SK-N-MC (cell line): ENCODE data around the gene KRTAP1-1.
"Not testable (repeated sequence)": the region's sequence is repeated elsewhere in the genome, so short reads cannot be mapped to it uniquely, and the experiment has no call there.

Experiments
- DNase-seq: peaks from one replicate; pipeline ENCODE4 v3.0.0-alpha.2; 2011; ENCODE audit warnings: low read depth, low spot score
- H3K27ac ChIP-seq: fragments of 200-600 bp; sonication (generic); 2 replicates; pipeline ENCODE4 v1.5.1; 2016; ENCODE audit warnings: mixed run types
- H3K36me3 ChIP-seq: fragments of 200-600 bp; sonication (generic); 2 replicates; pipeline ENCODE4 v1.6.1; 2017; ENCODE audit warnings: antibody characterized with exemption, low read length, mixed read lengths; ENCODE audit not compliant: insufficient read depth
- H3K4me3 ChIP-seq: fragments of 200-600 bp; sonication (generic); 2 replicates; pipeline ENCODE4 v1.5.1; 2016
- H3K9ac ChIP-seq: fragments of 200-600 bp; sonication (generic); 2 replicates; pipeline ENCODE4 v1.8.0; 2017; ENCODE audit warnings: mixed run types, mixed read lengths; ENCODE audit not compliant: insufficient read length
- H3K9me3 ChIP-seq: fragments of 200-600 bp; sonication (generic); 2 replicates; pipeline ENCODE4 v1.6.1; 2017; ENCODE audit warnings: low read depth, mild to moderate bottlenecking, antibody characterized with exemption, low read length, moderate library complexity, mixed read lengths
- EZH2 ChIP-seq: fragments of 200-600 bp; sonication (generic); IDR thresholded peaks from one replicate; pipeline ENCODE4 v1.6.1; 2017; ENCODE audit warnings: antibody characterized with exemption
- FOXP2 ChIP-seq: optimal IDR thresholded peaks from 2 replicates; pipeline ENCODE3; 2011; ENCODE audit warnings: mild to moderate bottlenecking, moderate library complexity; ENCODE audit not compliant: insufficient read depth; ENCODE audit errors: extremely low read length, control extremely low read depth
- POLR2AphosphoS5 ChIP-seq: IDR thresholded peaks from 2 replicates; pipeline ENCODE4 v1.6.1; 2012; ENCODE audit warnings: mild to moderate bottlenecking, low read depth, low read length, borderline replicate concordance

Gene KRTAP1-1

GRCh38 chr17:41008811-41009210 is 32.4 kb downstream of the KRTAP1-1 start, which contains the start of gene KRTAP3-1:
KRTAP3-1 (minus strand) TSS chr17:41009128; CDS start chr17:41009074, 54 bp downstream.
- no peak for DNase-seq
- peak within 1 kb of the TSS; percentile 56; the same call in 1 of the 2 replicates for H3K27ac ChIP-seq

DNA sequence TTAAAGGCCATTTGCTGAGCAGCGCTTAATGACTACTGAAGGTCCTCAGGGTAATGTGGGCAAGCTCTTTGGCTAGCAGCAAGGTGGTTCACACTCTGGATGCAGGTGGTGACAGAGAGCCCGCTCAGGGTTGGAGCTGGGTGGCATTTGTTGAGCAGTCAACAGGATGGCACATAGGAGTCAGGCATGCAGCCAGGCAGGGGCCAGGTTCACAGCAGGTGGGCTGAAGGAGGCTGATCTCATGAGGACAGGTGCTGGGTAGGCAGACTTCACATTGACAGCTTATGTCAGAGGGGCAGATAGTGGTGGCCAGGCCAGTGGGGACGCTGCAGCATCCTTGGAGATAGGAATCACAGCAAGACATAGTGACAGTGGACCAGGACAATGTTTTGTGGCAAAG is 36.9 kb downstream of the KRTAP1-1 start:
- TF ChIP-seq EZH2: no peak
- no peak for TF ChIP-seq FOXP2
- TF ChIP-seq POLR2AphosphoS5: no peak
- no peaks in the 10 kb centered on the region for H3K36me3 ChIP-seq
- no peak overlapping the region for H3K27ac ChIP-seq
- H3K9me3 ChIP-seq: no peaks in the 10 kb centered on the region
- H3K9ac ChIP-seq: no peak overlapping the region
- DNase-seq: no peak
- no peak overlapping the region for H3K4me3 ChIP-seq

More at GRCh38 chr17:41008811-41009210, 32.4 kb downstream of the KRTAP1-1 start, which contains the start of gene KRTAP3-1:
- H3K36me3 ChIP-seq: no peaks in the 10 kb centered on the region
- no peak within 1 kb of the TSS for H3K9ac ChIP-seq
- no peaks in the 10 kb centered on the region for H3K9me3 ChIP-seq
- TF ChIP-seq FOXP2: no peak
- no peak for TF ChIP-seq POLR2AphosphoS5
- TF ChIP-seq EZH2: no peak
- H3K4me3 ChIP-seq: no peak within 1 kb of the TSS

DNA sequence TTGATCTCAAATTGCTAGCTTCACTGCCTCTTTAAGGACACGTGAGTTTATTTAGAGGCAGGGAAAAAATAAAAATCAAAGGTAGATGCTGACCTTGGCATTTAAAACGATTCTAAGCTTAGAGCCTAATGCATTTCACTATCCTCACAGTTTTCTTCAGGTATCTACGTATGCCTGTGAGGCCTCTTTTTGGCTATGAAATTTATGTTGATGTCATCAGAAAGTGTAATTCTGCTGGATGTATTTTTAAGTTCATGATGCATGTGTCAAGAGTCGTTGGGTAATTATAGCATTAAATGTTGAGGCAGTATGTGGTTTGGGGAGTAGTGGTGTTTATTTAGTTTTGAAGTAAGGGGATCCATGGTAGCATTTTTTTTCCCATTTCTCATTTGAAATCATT is 37.3 kb downstream of the KRTAP1-1 start:
- Histone ChIP-seq H3K36me3 (no peaks in the 10 kb centered on the region), H3K9me3 (no peaks in the 10 kb centered on the region), H3K4me3 (no peak overlapping the region), H3K9ac (no peak overlapping the region), H3K27ac (no peak overlapping the region)
- no peak for TF ChIP-seq FOXP2
- TF ChIP-seq POLR2AphosphoS5: no peak
- DNase-seq: no peak

- Histone ChIP-seq H3K4me3 (no peak overlapping the region), H3K27ac (no peak overlapping the region), H3K9ac (no peak overlapping the region), H3K36me3 (no peaks in the 10 kb centered on the region), H3K9me3 (no peaks in the 10 kb centered on the region)
- DNase-seq: no peak
- TF ChIP-seq EZH2 (no peak), FOXP2 (no peak), POLR2AphosphoS5 (no peak)
These were observed 38.4 kb downstream of the KRTAP1-1 start for GRCh38 chr17:41002814-41003213.

GRCh38 chr17:41001795-41002194 is 39.5 kb downstream of the KRTAP1-1 start:
- Histone ChIP-seq H3K36me3 (no peaks in the 10 kb centered on the region), H3K9me3 (no peaks in the 10 kb centered on the region), H3K4me3 (no peak overlapping the region), H3K27ac (no peak overlapping the region), H3K9ac (no peak overlapping the region)
- DNase-seq: no peak
- no peak for TF ChIP-seq EZH2
- no peak for TF ChIP-seq POLR2AphosphoS5
- no peak for TF ChIP-seq FOXP2

DNA sequence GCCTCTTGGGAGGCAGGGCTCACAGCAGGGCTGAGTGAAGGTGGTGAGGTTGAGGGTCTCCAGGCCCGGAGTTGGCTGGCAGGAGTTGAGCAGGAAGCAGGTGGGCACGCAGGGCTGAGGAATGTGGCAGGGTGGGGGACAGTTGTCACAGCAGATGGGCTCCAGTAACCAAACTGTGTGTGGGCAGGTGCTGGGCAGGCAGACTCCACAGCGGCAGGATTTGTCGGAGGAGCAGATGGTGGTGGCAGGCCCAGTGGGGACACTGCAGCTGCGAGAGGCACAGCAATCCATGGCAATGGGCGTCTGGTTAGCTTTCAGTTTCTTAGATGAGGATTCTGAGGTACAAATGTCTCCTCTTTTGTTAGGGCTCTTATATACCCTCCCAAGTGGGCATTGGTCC is 41.7 kb downstream of the KRTAP1-1 start, which contains the start of gene KRTAP3-2:
KRTAP3-2 (minus strand) TSS at position 344 of the 400 bp plus-strand sequence; CDS start at position 291, 53 bp downstream.
- H3K27ac ChIP-seq, H3K9me3 ChIP-seq, H3K4me3 ChIP-seq, H3K9ac ChIP-seq, H3K36me3 ChIP-seq, DNase-seq: not testable (repeated sequence)

GRCh38 chr17:40997361-40997760 is 43.9 kb downstream of the KRTAP1-1 start:
- DNase-seq: no peak
- no peak overlapping the region for H3K27ac ChIP-seq
- H3K9ac ChIP-seq: no peak overlapping the region
- TF ChIP-seq FOXP2: no peak
- TF ChIP-seq POLR2AphosphoS5: no peak
- TF ChIP-seq EZH2: no peak
- H3K9me3 ChIP-seq: no peaks in the 10 kb centered on the region
- no peaks in the 10 kb centered on the region for H3K36me3 ChIP-seq
- H3K4me3 ChIP-seq: no peak overlapping the region

- Histone ChIP-seq H3K9ac (no peak overlapping the region), H3K9me3 (no peaks in the 10 kb centered on the region), H3K4me3 (no peak overlapping the region), H3K36me3 (no peaks in the 10 kb centered on the region), H3K27ac (no peak overlapping the region)
- DNase-seq: no peak
- TF ChIP-seq POLR2AphosphoS5 (no peak), EZH2 (no peak)
These were observed 44.4 kb downstream of the KRTAP1-1 start for GRCh38 chr17:40996829-40997228.

- H3K36me3 ChIP-seq: peaks cover 3% of the 10 kb centered on the region; the same call in 1 of the 2 replicates
- H3K4me3 ChIP-seq: no peak overlapping the region
- DNase-seq: no peak
- H3K9ac ChIP-seq: no peak overlapping the region
- no peak overlapping the region for H3K27ac ChIP-seq
- no peaks in the 10 kb centered on the region for H3K9me3 ChIP-seq
- TF ChIP-seq EZH2 (no peak), POLR2AphosphoS5 (no peak), FOXP2 (no peak)
These were observed 46.1 kb downstream of the KRTAP1-1 start for GRCh38 chr17:40995116-40995515.
